Measurements from ENCODE around the gene ITGB1BP1.
A peak's percentile ranks its signal among the peaks of the same experiment; 100 is the strongest.

Gene ITGB1BP1

GRCh38 chr2:9423100-9423921 is at the start of gene ITGB1BP1, which contains the start of gene CPSF3:
TSS of gene ITGB1BP1 (minus strand) at chr2:9423528. CDS start at chr2:9418697, 4,831 bp downstream.
TSS of gene CPSF3 (plus strand) at chr2:9423654. CDS start at chr2:9423774, 120 bp downstream.
- Histone ChIP-seq H3K4me1 (ENCODE audit: control insufficient read depth in 2 of 2, insufficient read depth in 2 of 2, low read length in 2 of 2) (peaks cover 10 to 17% of the 10 kb centered on the region in 2 donors), H3K9me3 (ENCODE audit: control insufficient read depth in 2 of 2, low read length in 2 of 2) (no peaks in the 10 kb centered on the region), H3K9ac (ENCODE audit: low read depth in 1 of 2, low read length in 2 of 2) (peak within 1 kb of the TSS; percentile 78 to 92), H3K27me3 (ENCODE audit: control insufficient read depth in 2 of 2, insufficient read depth in 2 of 2, low read length in 2 of 2) (no peaks in the 10 kb centered on the region), H3K27ac (ENCODE audit: low read depth in 2 of 2, low read length in 2 of 2) (peak within 1 kb of the TSS; percentile 92 to 93), H3K36me3 (ENCODE audit: control insufficient read depth in 2 of 2, insufficient read depth in 2 of 2, low read length in 2 of 2) (peaks cover 0 to 2% of the 10 kb centered on the region in 2 donors), H3K4me3 (ENCODE audit: low read length in 2 of 2) (peak within 1 kb of the TSS; percentile 79 to 96)

GRCh38 chr2:9472511-9472910 is 49.2 kb upstream of the ITGB1BP1 start:
- Histone ChIP-seq H3K4me1 (ENCODE audit: control insufficient read depth in 2 of 2, insufficient read depth in 2 of 2, low read length in 2 of 2) (peaks cover 3 to 4% of the 10 kb centered on the region in 2 donors), H3K36me3 (ENCODE audit: control insufficient read depth in 2 of 2, insufficient read depth in 2 of 2, low read length in 2 of 2) (peaks cover 5 to 12% of the 10 kb centered on the region in 2 donors), H3K4me3 (ENCODE audit: low read length in 2 of 2) (no peak overlapping the region), H3K9me3 (ENCODE audit: control insufficient read depth in 2 of 2, low read length in 2 of 2) (no peaks in the 10 kb centered on the region), H3K27me3 (ENCODE audit: control insufficient read depth in 2 of 2, insufficient read depth in 2 of 2, low read length in 2 of 2) (no peaks in the 10 kb centered on the region), H3K9ac (ENCODE audit: low read depth in 1 of 2, low read length in 2 of 2) (no peak overlapping the region), H3K27ac (ENCODE audit: low read depth in 2 of 2, low read length in 2 of 2) (no peak overlapping the region)

- H3K9me3 ChIP-seq (ENCODE audit: control insufficient read depth in 2 of 2, low read length in 2 of 2) = no peaks in the 10 kb centered on the region
- H3K4me3 ChIP-seq (ENCODE audit: low read length in 2 of 2) = no peak overlapping the region
- H3K27me3 ChIP-seq (ENCODE audit: control insufficient read depth in 2 of 2, insufficient read depth in 2 of 2, low read length in 2 of 2) = no peaks in the 10 kb centered on the region
- no peak overlapping the region for H3K27ac ChIP-seq (ENCODE audit: low read depth in 2 of 2, low read length in 2 of 2)
- H3K9ac ChIP-seq (ENCODE audit: low read depth in 1 of 2, low read length in 2 of 2) = no peak overlapping the region
- H3K4me1 ChIP-seq (ENCODE audit: control insufficient read depth in 2 of 2, insufficient read depth in 2 of 2, low read length in 2 of 2) = peaks cover 3 to 4% of the 10 kb centered on the region in 2 donors
- peaks cover 5 to 10% of the 10 kb centered on the region in 2 donors for H3K36me3 ChIP-seq (ENCODE audit: control insufficient read depth in 2 of 2, insufficient read depth in 2 of 2, low read length in 2 of 2)
Observed at GRCh38 chr2:9471206-9471605, 47.9 kb upstream of the ITGB1BP1 start.

- peaks cover 8 to 13% of the 10 kb centered on the region in 2 donors for H3K36me3 ChIP-seq (ENCODE audit: control insufficient read depth in 2 of 2, insufficient read depth in 2 of 2, low read length in 2 of 2)
- H3K27me3 ChIP-seq (ENCODE audit: control insufficient read depth in 2 of 2, insufficient read depth in 2 of 2, low read length in 2 of 2) = no peaks in the 10 kb centered on the region
- H3K9ac ChIP-seq (ENCODE audit: low read depth in 1 of 2, low read length in 2 of 2) = no peak overlapping the region
- no peaks in the 10 kb centered on the region for H3K4me1 ChIP-seq (ENCODE audit: control insufficient read depth in 2 of 2, insufficient read depth in 2 of 2, low read length in 2 of 2)
- no peak overlapping the region for H3K4me3 ChIP-seq (ENCODE audit: low read length in 2 of 2)
- H3K9me3 ChIP-seq (ENCODE audit: control insufficient read depth in 2 of 2, low read length in 2 of 2) = no peaks in the 10 kb centered on the region
- H3K27ac ChIP-seq (ENCODE audit: low read depth in 2 of 2, low read length in 2 of 2) = no peak overlapping the region
Observed at GRCh38 chr2:9467687-9468086, 44.4 kb upstream of the ITGB1BP1 start.

- no peaks in the 10 kb centered on the region for H3K4me1 ChIP-seq (ENCODE audit: control insufficient read depth in 2 of 2, insufficient read depth in 2 of 2, low read length in 2 of 2)
- H3K36me3 ChIP-seq (ENCODE audit: control insufficient read depth in 2 of 2, insufficient read depth in 2 of 2, low read length in 2 of 2) = peaks cover 9 to 13% of the 10 kb centered on the region in 2 donors
- H3K27ac ChIP-seq (ENCODE audit: low read depth in 2 of 2, low read length in 2 of 2) = no peak overlapping the region
- H3K27me3 ChIP-seq (ENCODE audit: control insufficient read depth in 2 of 2, insufficient read depth in 2 of 2, low read length in 2 of 2) = no peaks in the 10 kb centered on the region
- H3K4me3 ChIP-seq (ENCODE audit: low read length in 2 of 2) = no peak overlapping the region
- H3K9me3 ChIP-seq (ENCODE audit: control insufficient read depth in 2 of 2, low read length in 2 of 2) = no peaks in the 10 kb centered on the region
- no peak overlapping the region for H3K9ac ChIP-seq (ENCODE audit: low read depth in 1 of 2, low read length in 2 of 2)
Observed at GRCh38 chr2:9466147-9466683, 42.9 kb upstream of the ITGB1BP1 start.

GRCh38 chr2:9465170-9465569 is 41.8 kb upstream of the ITGB1BP1 start:
- Histone ChIP-seq H3K36me3 (ENCODE audit: control insufficient read depth in 2 of 2, insufficient read depth in 2 of 2, low read length in 2 of 2) (peaks cover 12 to 15% of the 10 kb centered on the region in 2 donors), H3K27ac (ENCODE audit: low read depth in 2 of 2, low read length in 2 of 2) (no peak overlapping the region), H3K4me3 (ENCODE audit: low read length in 2 of 2) (no peak overlapping the region)

GRCh38 chr2:9463698-9464034 is 40.3 kb upstream of the ITGB1BP1 start:
- Histone ChIP-seq H3K4me3 (ENCODE audit: low read length in 2 of 2) (no peak overlapping the region), H3K4me1 (ENCODE audit: control insufficient read depth in 2 of 2, insufficient read depth in 2 of 2, low read length in 2 of 2) (no peaks in the 10 kb centered on the region), H3K9ac (ENCODE audit: low read depth in 1 of 2, low read length in 2 of 2) (no peak overlapping the region), H3K36me3 (ENCODE audit: control insufficient read depth in 2 of 2, insufficient read depth in 2 of 2, low read length in 2 of 2) (peaks cover 12 to 16% of the 10 kb centered on the region in 2 donors), H3K27ac (ENCODE audit: low read depth in 2 of 2, low read length in 2 of 2) (no peak overlapping the region), H3K27me3 (ENCODE audit: control insufficient read depth in 2 of 2, insufficient read depth in 2 of 2, low read length in 2 of 2) (no peaks in the 10 kb centered on the region), H3K9me3 (ENCODE audit: control insufficient read depth in 2 of 2, low read length in 2 of 2) (no peaks in the 10 kb centered on the region)

More at GRCh38 chr2:9465170-9465569, 41.8 kb upstream of the ITGB1BP1 start:
- H3K4me1 ChIP-seq (ENCODE audit: control insufficient read depth in 2 of 2, insufficient read depth in 2 of 2, low read length in 2 of 2) = no peaks in the 10 kb centered on the region
- H3K9me3 ChIP-seq (ENCODE audit: control insufficient read depth in 2 of 2, low read length in 2 of 2) = no peaks in the 10 kb centered on the region
- H3K27me3 ChIP-seq (ENCODE audit: control insufficient read depth in 2 of 2, insufficient read depth in 2 of 2, low read length in 2 of 2) = no peaks in the 10 kb centered on the region
- no peak overlapping the region for H3K9ac ChIP-seq (ENCODE audit: low read depth in 1 of 2, low read length in 2 of 2)

- H3K4me1 ChIP-seq (ENCODE audit: control insufficient read depth in 2 of 2, insufficient read depth in 2 of 2, low read length in 2 of 2) = no peaks in the 10 kb centered on the region
- H3K27me3 ChIP-seq (ENCODE audit: control insufficient read depth in 2 of 2, insufficient read depth in 2 of 2, low read length in 2 of 2) = no peaks in the 10 kb centered on the region
- H3K27ac ChIP-seq (ENCODE audit: low read depth in 2 of 2, low read length in 2 of 2) = no peak overlapping the region
- no peak overlapping the region for H3K4me3 ChIP-seq (ENCODE audit: low read length in 2 of 2)
- H3K9me3 ChIP-seq (ENCODE audit: control insufficient read depth in 2 of 2, low read length in 2 of 2) = no peaks in the 10 kb centered on the region
- peaks cover 16 to 19% of the 10 kb centered on the region in 2 donors for H3K36me3 ChIP-seq (ENCODE audit: control insufficient read depth in 2 of 2, insufficient read depth in 2 of 2, low read length in 2 of 2)
- no peak overlapping the region for H3K9ac ChIP-seq (ENCODE audit: low read depth in 1 of 2, low read length in 2 of 2)
Observed at GRCh38 chr2:9462886-9463697, 39.8 kb upstream of the ITGB1BP1 start.

- H3K36me3 ChIP-seq (ENCODE audit: control insufficient read depth in 2 of 2, insufficient read depth in 2 of 2, low read length in 2 of 2) = peaks cover 12 to 18% of the 10 kb centered on the region in 2 donors
- H3K27me3 ChIP-seq (ENCODE audit: control insufficient read depth in 2 of 2, insufficient read depth in 2 of 2, low read length in 2 of 2) = no peaks in the 10 kb centered on the region
- H3K9me3 ChIP-seq (ENCODE audit: control insufficient read depth in 2 of 2, low read length in 2 of 2) = no peaks in the 10 kb centered on the region
- no peaks in the 10 kb centered on the region for H3K4me1 ChIP-seq (ENCODE audit: control insufficient read depth in 2 of 2, insufficient read depth in 2 of 2, low read length in 2 of 2)
- no peak overlapping the region for H3K9ac ChIP-seq (ENCODE audit: low read depth in 1 of 2, low read length in 2 of 2)
- no peak overlapping the region for H3K27ac ChIP-seq (ENCODE audit: low read depth in 2 of 2, low read length in 2 of 2)
- H3K4me3 ChIP-seq (ENCODE audit: low read length in 2 of 2) = no peak overlapping the region
Observed at GRCh38 chr2:9462313-9462712, 39.0 kb upstream of the ITGB1BP1 start.

GRCh38 chr2:9461079-9461478 is 37.8 kb upstream of the ITGB1BP1 start:
- no peaks in the 10 kb centered on the region for H3K9me3 ChIP-seq (ENCODE audit: control insufficient read depth in 2 of 2, low read length in 2 of 2)
- no peak overlapping the region for H3K4me3 ChIP-seq (ENCODE audit: low read length in 2 of 2)
- no peaks in the 10 kb centered on the region for H3K27me3 ChIP-seq (ENCODE audit: control insufficient read depth in 2 of 2, insufficient read depth in 2 of 2, low read length in 2 of 2)
- no peak overlapping the region for H3K9ac ChIP-seq (ENCODE audit: low read depth in 1 of 2, low read length in 2 of 2)
- no peak overlapping the region for H3K27ac ChIP-seq (ENCODE audit: low read depth in 2 of 2, low read length in 2 of 2)
- H3K36me3 ChIP-seq (ENCODE audit: control insufficient read depth in 2 of 2, insufficient read depth in 2 of 2, low read length in 2 of 2) = peaks cover 12 to 23% of the 10 kb centered on the region in 2 donors
- H3K4me1 ChIP-seq (ENCODE audit: control insufficient read depth in 2 of 2, insufficient read depth in 2 of 2, low read length in 2 of 2) = no peaks in the 10 kb centered on the region
